ENCODE data around the gene NGRN.

DNA sequence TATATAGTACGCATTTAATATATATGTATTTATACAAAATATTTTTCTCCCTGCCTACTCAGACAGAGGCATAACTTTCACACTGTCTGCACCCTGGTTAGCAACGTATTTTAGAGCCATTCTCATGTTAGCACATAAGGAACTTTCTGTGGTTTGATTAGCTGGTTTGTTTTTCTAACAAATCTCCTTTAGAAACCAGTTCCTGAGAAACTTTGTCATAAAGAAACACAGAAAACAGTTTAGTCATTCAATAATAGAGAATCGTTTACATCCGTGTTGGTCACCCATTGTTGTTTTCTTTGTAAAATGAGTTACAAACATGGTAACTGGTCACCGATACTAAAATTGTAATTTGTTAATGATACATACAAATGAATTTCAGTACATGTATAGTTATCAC lies 5.9 kb upstream of the NGRN start:
- TF ChIP-seq POLR2AphosphoS5 (IDR thresholded peaks at IDR 0.05; ENCODE audit: low read depth, low read length): no peak
- no peak for TF ChIP-seq POLR2A (IDR thresholded peaks at IDR 0.05; ENCODE audit: low read depth, low read length)

Data from GM12892 (cell line).